HEK293 (cell line): ENCODE results near the gene RPE65.
"Not testable (repeated sequence)": the region's sequence is repeated elsewhere in the genome, so short reads cannot be mapped to it uniquely, and the experiment has no call there.

Experiments
- CTCF ChIP-seq: fragments of 450-650 bp; formaldehyde crosslinking; IDR thresholded peaks from 2 replicates; pipeline ENCODE4 v1.5.1; 2016; ENCODE audit warnings: missing biosample characterization, missing genetic modification characterization
- SALL2 ChIP-seq: fragments of 450-650 bp; formaldehyde crosslinking; IDR thresholded peaks from 2 replicates; pipeline ENCODE4 v1.5.0; 2017; ENCODE audit warnings: missing biosample characterization, mild to moderate bottlenecking, missing genetic modification characterization, borderline replicate concordance

GRCh38 chr1:68476626-68477025 lies 26.9 kb upstream of the RPE65 start:
- TF ChIP-seq SALL2; CTCF (tag by site-specific recombination): not testable (repeated sequence)
